GM12892 (cell line): ENCODE data around the gene SLC35F1.

Source experiments
- POLR2A ChIP-seq: IDR thresholded peaks from 2 replicates; pipeline ENCODE4 v1.6.1; 2011; ENCODE audit warnings: low read depth, low read length, control low read depth
- POLR2AphosphoS5 ChIP-seq: IDR thresholded peaks from 2 replicates; pipeline ENCODE4 v1.6.1; 2011; ENCODE audit warnings: low read depth, low read length, control low read depth
- TAF1 ChIP-seq: IDR thresholded peaks from 2 replicates; pipeline ENCODE4 v1.6.1; 2011; ENCODE audit warnings: low read depth, mild to moderate bottlenecking, control low read depth, low read length, borderline replicate concordance

GRCh38 chr6:118165500-118165899 is 258.4 kb downstream of the SLC35F1 start:
- TF ChIP-seq TAF1: no peak
- no peak for TF ChIP-seq POLR2AphosphoS5
- no peak for TF ChIP-seq POLR2A
